H1 (cell line): ENCODE data around the gene SRCIN1. TPM values are rescaled to one million over a fixed set of nuclear protein-coding genes. Genes with fewer than 3 reads are reported as not detected.

Experiments
- CTCF ChIA-PET: fragments of 300-600 bp; sonication (Branson Sonifier 250); formaldehyde crosslinking; loops from one replicate; lab custom pipeline; 2021; ENCODE audit not compliant: partially characterized antibody; lab: Charles Lee
- POLR2A ChIA-PET: fragments of 300-600 bp; sonication (Branson Sonifier 250); formaldehyde crosslinking; loops from one replicate; lab custom pipeline; 2021; ENCODE audit warnings: inconsistent platforms; ENCODE audit not compliant: partially characterized antibody; lab: Charles Lee
- DNase-seq, 2 experiments: peaks; one replicate each; pipeline versions ENCODE4 v3.0.0 to v3.0.0-alpha.2; 2010 to 2022; ENCODE audit warnings: low spot score in 2 of 2, low read depth in 1 of 2, mixed read lengths in 1 of 2
- FAIRE-seq: peaks from 2 replicates; lab custom pipeline; 2011; peaks lifted over from hg19 to GRCh38; lab: Jason Lieb, UNC
- H2AFZ ChIP-seq: 2 replicates; pipeline ENCODE4 v1.8.1; 2012; ENCODE audit warnings: low read length, inconsistent platforms
- H2AK5ac ChIP-seq: 2 replicates; pipeline ENCODE4 v1.6.1; 2013; ENCODE audit warnings: low read depth, low read length
- H2BK120ac ChIP-seq: replicated peaks from 2 replicates; pipeline ENCODE3; 2013; ENCODE audit warnings: low read depth, low read length, inconsistent platforms
- H2BK12ac ChIP-seq: 2 replicates; pipeline ENCODE4 v1.6.1; 2013; ENCODE audit warnings: low read depth, low read length
- H2BK15ac ChIP-seq: 2 replicates; pipeline ENCODE4 v1.6.1; 2013; ENCODE audit warnings: low read length
- H2BK20ac ChIP-seq: 2 replicates; pipeline ENCODE4 v1.6.1; 2013; ENCODE audit warnings: low read length
- H2BK5ac ChIP-seq: 2 replicates; pipeline ENCODE4 v1.6.1; 2013; ENCODE audit warnings: low read depth, low read length
- H3K14ac ChIP-seq: 2 replicates; pipeline ENCODE4 v1.6.1; 2013; ENCODE audit warnings: inconsistent platforms; ENCODE audit not compliant: insufficient read length
- H3K18ac ChIP-seq: 2 replicates; pipeline ENCODE4 v1.6.1; 2013; ENCODE audit warnings: low read length; ENCODE audit errors: extremely low read depth
- H3K23ac ChIP-seq: 2 replicates; pipeline ENCODE4 v1.6.1; 2013; ENCODE audit warnings: inconsistent platforms; ENCODE audit not compliant: insufficient read length
- H3K23me2 ChIP-seq: 2 replicates; pipeline ENCODE4 v1.6.1; 2013; ENCODE audit warnings: low read depth, low read length
- H3K27ac ChIP-seq: 2 replicates; pipeline ENCODE4 v1.6.1; 2011; ENCODE audit warnings: low read depth, low read length, inconsistent platforms
- H3K27me3 ChIP-seq, 4 experiments: replicated peaks in 1 of 4; 1 replicate in 1 of 4; 2 replicates in 3 of 4; pipeline versions ENCODE4 v1.6.1 to v1.8.1; 2011 to 2013; ENCODE audit warnings: low read length in 3 of 4, mild to moderate bottlenecking in 3 of 4, inconsistent platforms in 2 of 4, mixed read lengths in 2 of 4, moderate library complexity in 1 of 4; ENCODE audit not compliant: control insufficient read depth in 3 of 4, insufficient read depth in 3 of 4; ENCODE audit errors: extremely low read depth in 1 of 4
- H3K36me3 ChIP-seq, 4 experiments: 2 replicates each; pipeline versions ENCODE4 v1.6.1 to v1.8.1; 2011 to 2013; ENCODE audit warnings: mild to moderate bottlenecking in 4 of 4, low read length in 3 of 4, moderate library complexity in 2 of 4, control low read depth in 1 of 4, inconsistent platforms in 1 of 4; ENCODE audit not compliant: insufficient read depth in 4 of 4, control insufficient read depth in 2 of 4
- H3K4ac ChIP-seq: replicated peaks from 2 replicates; pipeline ENCODE3; 2013; ENCODE audit warnings: low read length, low read depth, mixed read lengths, inconsistent platforms; ENCODE audit not compliant: insufficient read length
- H3K4me1 ChIP-seq, 4 experiments: replicated peaks in 1 of 4; 1 replicate in 1 of 4; 2 replicates in 3 of 4; pipeline versions ENCODE4 v1.6.1 to v1.8.1; 2011 to 2013; ENCODE audit warnings: low read length in 3 of 4, inconsistent platforms in 2 of 4, mixed read lengths in 1 of 4; ENCODE audit not compliant: insufficient read depth in 4 of 4, control insufficient read depth in 3 of 4
- H3K4me2 ChIP-seq, 2 experiments: 2 replicates each; pipeline versions ENCODE4 v1.6.1 to v1.8.1; 2011 to 2013; ENCODE audit warnings: low read depth in 2 of 2, low read length in 2 of 2, control low read depth in 1 of 2, inconsistent platforms in 1 of 2, mild to moderate bottlenecking in 1 of 2; ENCODE audit not compliant: insufficient read depth in 1 of 2
- H3K4me3 ChIP-seq, 4 experiments: fragments of 200-600, 300-600 bp in 1 of 4; sonication (generic), shearing (Covaris generic), sonication (Bioruptor Twin) in 1 of 4; 2 replicates each; pipeline versions ENCODE4 v1.5.1 to v1.8.1; 2011 to 2016; ENCODE audit warnings: low read length in 4 of 4, low read depth in 3 of 4, control low read depth in 2 of 4, inconsistent platforms in 2 of 4, mild to moderate bottlenecking in 2 of 4, mixed read lengths in 1 of 4, moderate library complexity in 1 of 4; ENCODE audit not compliant: insufficient read depth in 2 of 4; ENCODE audit errors: extremely low read depth in 1 of 4
- H3K56ac ChIP-seq: replicated peaks from 2 replicates; pipeline ENCODE3; 2013; ENCODE audit warnings: low read depth, mild to moderate bottlenecking, mixed read lengths, low read length, inconsistent platforms; ENCODE audit not compliant: insufficient read length
- H3K79me1 ChIP-seq: 2 replicates; pipeline ENCODE4 v1.6.1; 2013; ENCODE audit warnings: low read depth, low read length, control low read depth
- H3K79me2 ChIP-seq, 2 experiments: 2 replicates each; pipeline versions ENCODE4 v1.6.1 to v1.8.1; 2012 to 2013; ENCODE audit warnings: low read length in 2 of 2, mild to moderate bottlenecking in 2 of 2, inconsistent platforms in 1 of 2; ENCODE audit not compliant: insufficient read depth in 2 of 2, control insufficient read depth in 1 of 2
- H3K9ac ChIP-seq, 4 experiments: replicated peaks in 1 of 4; 1 replicate in 1 of 4; 2 replicates in 3 of 4; pipeline versions ENCODE4 v1.6.1 to v1.8.1; 2011 to 2013; ENCODE audit warnings: low read depth in 3 of 4, low read length in 3 of 4, control low read depth in 2 of 4, mild to moderate bottlenecking in 2 of 4, moderate library complexity in 2 of 4, inconsistent platforms in 1 of 4; ENCODE audit errors: extremely low read depth in 1 of 4
- H3K9me3 ChIP-seq, 2 experiments: 2 replicates each; pipeline versions ENCODE4 v1.6.1 to v1.8.1; 2012 to 2013; ENCODE audit warnings: mild to moderate bottlenecking in 2 of 2, moderate library complexity in 2 of 2, control low read depth in 1 of 2, inconsistent platforms in 1 of 2, low read depth in 1 of 2, low read length in 1 of 2, mixed read lengths in 1 of 2; ENCODE audit not compliant: insufficient read depth in 2 of 2
- H4K20me1 ChIP-seq, 2 experiments: replicated peaks in 1 of 2; 2 replicates each; pipeline versions ENCODE3 to v1.8.1; 2011 to 2013; ENCODE audit warnings: inconsistent platforms in 2 of 2, low read length in 2 of 2, mild to moderate bottlenecking in 1 of 2; ENCODE audit not compliant: insufficient read depth in 2 of 2, control insufficient read depth in 1 of 2
- H4K5ac ChIP-seq: 2 replicates; pipeline ENCODE4 v1.6.1; 2013; ENCODE audit warnings: low read length, low read depth, mixed read lengths, inconsistent platforms; ENCODE audit not compliant: insufficient read length
- H4K8ac ChIP-seq: 2 replicates; pipeline ENCODE4 v1.8.0; 2013; ENCODE audit warnings: mild to moderate bottlenecking, moderate library complexity, low read length, inconsistent platforms; ENCODE audit not compliant: insufficient read depth; ENCODE audit errors: extremely low read depth
- H4K91ac ChIP-seq: replicated peaks from 2 replicates; pipeline ENCODE3; 2013; ENCODE audit warnings: low read length, mixed read lengths, inconsistent platforms; ENCODE audit not compliant: insufficient read length
- ASH2L ChIP-seq: fragments of 200-600, 300-600 bp; sonication (generic); IDR thresholded peaks from one replicate; pipeline ENCODE4 v1.7.1; 2017; ENCODE audit warnings: low read length
- CHD2 ChIP-seq: IDR thresholded peaks from 2 replicates; pipeline ENCODE4 v1.6.1; 2012; ENCODE audit warnings: low read length, improper control_type of control experiment
- JUND ChIP-seq: IDR thresholded peaks from 2 replicates; pipeline ENCODE4 v1.6.1; 2011; ENCODE audit warnings: mild to moderate bottlenecking, improper control_type of control experiment, low read length
- MAFK ChIP-seq: IDR thresholded peaks from 2 replicates; pipeline ENCODE4 v1.6.1; 2012; ENCODE audit warnings: low read depth, mild to moderate bottlenecking, improper control_type of control experiment, low read length
- PHF8 ChIP-seq: fragments of 200-600 bp; sonication (generic); conservative IDR thresholded peaks from 2 replicates; pipeline ENCODE4 v1.7.1; 2012; ENCODE audit warnings: low read depth, mild to moderate bottlenecking, inconsistent platforms, low read length, moderate library complexity
- POLR2A ChIP-seq, 2 experiments: IDR thresholded peaks; 1 replicate in 1 of 2; 2 replicates in 1 of 2; pipeline ENCODE4 v1.6.1; 2011; ENCODE audit warnings: low read depth in 2 of 2, low read length in 2 of 2, mild to moderate bottlenecking in 2 of 2; ENCODE audit errors: control extremely low read depth in 1 of 2
- SRF ChIP-seq: IDR thresholded peaks from 2 replicates; pipeline ENCODE4 v1.6.1; 2011; ENCODE audit warnings: mild to moderate bottlenecking, low read depth, low read length, moderate library complexity
- WGBS, 2 experiments: shearing (Covaris generic) in 1 of 2; methylation state at CpG; one replicate each; pipeline versions ENCODE4 v1.1.6 to v1.1.7; 2013 to 2015; ENCODE audit warnings: low lambda C conversion rate in 2 of 2, mixed read lengths in 2 of 2, inconsistent platforms in 1 of 2, low coverage in 1 of 2, missing lambda C conversion rate in 1 of 2; ENCODE audit not compliant: insufficient replicate concordance in 2 of 2, insufficient coverage in 1 of 2, insufficient read length in 1 of 2; ENCODE audit errors: extremely low coverage in 1 of 2, missing lambda C conversion rate in 1 of 2; 5-methylcytosine and 5-hydroxymethylcytosine counted together
- polyA plus RNA-seq, 7 experiments: library from polyadenylated mRNA; depleted of rRNA in 3 of 7; stranded (reverse) in 5 of 7; unstranded in 2 of 7; fragments of >200 nt in 5 of 7; fragments of 200-250 nt in 2 of 7; gene quantifications; 1 replicate in 5 of 7; 2 replicates in 1 of 7; 4 replicates in 1 of 7; pipeline versions ENCODE4 v1.2.1 to v1.2.3, GENCODE V29; 2011 to 2013; ENCODE audit warnings: missing spikeins in 2 of 7, mixed read lengths in 2 of 7
- total RNA-seq: library from RNA; stranded (reverse); fragmentation: NEBNext Ultra II Directional; extraction: Animal tissue kit (Norgen Biotek cat#: 25700); gene quantifications from 2 replicates; pipeline ENCODE4 v1.2.1, GENCODE V29; 2021

The SRCIN1 gene
- total and polyA plus RNA-seq, 2 of the 8 experiments (the other 6 are each of a cell fraction or from before 2014, with no cell fraction given): 2.8 to 3.8 TPM

GRCh38 chr17:38532451-38532850, 73.3 kb downstream of the SRCIN1 start:
- no peak overlapping the region for H2AFZ ChIP-seq
- H3K18ac ChIP-seq: no peak overlapping the region
- no peak overlapping the region for H3K14ac ChIP-seq
- DNase-seq (no peak), FAIRE-seq (no peak)
- H2BK12ac ChIP-seq: 0 out of 2 replicates have a peak overlapping the region, but pooled peaks have one; percentile 43
- no peak overlapping the region for H4K8ac ChIP-seq
- H3K36me3 ChIP-seq: no peaks in the 10 kb centered on the region
- no peak overlapping the region for H4K5ac ChIP-seq
- no peak overlapping the region for H3K4me3 ChIP-seq
- H3K27ac ChIP-seq: no peak overlapping the region
- peaks cover 0 to 19% (median 5%) of the 10 kb centered on the region in 4 experiments; a peak in 5 of 7 replicates for H3K4me1 ChIP-seq
- no peak overlapping the region for H3K23ac ChIP-seq
- H3K27me3 ChIP-seq: peaks cover 0 to 7% (median 1%) of the 10 kb centered on the region in 4 experiments; a peak in 3 of 7 replicates
- no peaks in the 10 kb centered on the region for H3K23me2 ChIP-seq
- no peak for TF ChIP-seq MAFK
- TF ChIP-seq JUND: no peak
- TF ChIP-seq SRF: no peak
- no peak for TF ChIP-seq POLR2A (IDR thresholded peaks at IDR 0.05; ENCODE audit: control extremely low read depth in 1 of 2, low read depth in 2 of 2, low read length in 2 of 2)
- no peak for TF ChIP-seq CHD2
- TF ChIP-seq PHF8: no peak
- TF ChIP-seq ASH2L: no peak
- TF ChIP-seq, all 59 proteins: peak for 0
- Histone ChIP-seq H2BK15ac (0 out of 2 replicates have a peak overlapping the region, but pooled peaks have one; percentile 72), H3K9me3 (no peaks in the 10 kb centered on the region), H3K79me2 (no peaks in the 10 kb centered on the region), H2AK5ac (peak overlapping the region; percentile 86; the same call in 1 of the 2 replicates), H3K4ac (no peak overlapping the region), H3K4me2 (no peak overlapping the region), H2BK120ac (no peak overlapping the region), H4K20me1 (no peaks in the 10 kb centered on the region), H4K91ac (no peak overlapping the region), H3K56ac (no peak overlapping the region), H2BK5ac (no peak overlapping the region; the same call in 1 of the 2 replicates), H2BK20ac (0 out of 2 replicates have a peak overlapping the region, but pooled peaks have one; percentile 48), H3K79me1 (no peaks in the 10 kb centered on the region), H3K9ac (no peak overlapping the region)
- WGBS, 2 experiments: 92% methylated on average over 16 of the region's 16 CpGs; no CpG with 5 or more reads in 1 of the 2 experiments
- ChIA-PET CTCF (interaction anchor here (6.7 to 38.1 kb wide), 3 partner anchors 20 to 62 kb away, joined by 56 to 914 read pairs (median 363); partner anchors contain the start of gene SRCIN1), POLR2A (no interaction called here)
